ENCODE data around the gene FNDC3B. TPM values are rescaled to one million over a fixed set of nuclear protein-coding genes. Genes with fewer than 3 reads are reported as not detected.

The FNDC3B gene
- total and polyA plus RNA-seq, 9 donors = 22.1 to 198 (median 108) TPM

DNA sequence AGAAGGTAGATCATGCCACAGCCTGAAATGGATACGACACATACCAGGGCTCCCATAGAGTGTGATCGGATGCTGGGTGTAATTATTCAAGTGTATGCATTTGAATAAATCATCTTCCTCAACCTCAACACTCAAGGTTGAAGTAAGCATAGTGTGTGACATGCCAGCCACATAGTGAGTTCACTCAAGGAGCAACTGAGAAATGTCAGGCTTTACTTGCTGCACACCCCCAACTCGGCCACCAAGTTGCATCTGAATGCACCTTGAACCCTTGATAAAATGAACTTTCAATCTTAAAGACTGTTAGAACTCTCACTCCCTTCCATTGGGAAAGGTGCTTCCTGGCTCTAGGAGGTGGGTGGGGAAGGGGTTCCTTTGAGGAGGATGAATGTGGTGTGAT is 287.6 kb downstream of the FNDC3B start:
- Histone ChIP-seq H3K27ac (no peak overlapping the region), H3K9me3 (no peaks in the 10 kb centered on the region), H3K4me3 (no peak overlapping the region), H3K27me3 (no peaks in the 10 kb centered on the region), H3K36me3 (no peaks in the 10 kb centered on the region), H3K4me1 (ENCODE audit: insufficient read depth) (peaks cover 13% of the 10 kb centered on the region)
- intact Hi-C loops (cut with DNase I) = loop anchor here in 2 of 4 donors (5.0 to 10.0 kb wide), 2 partner anchors 120 to 282 kb away; no protein-coding TSS in a partner anchor
- TF ChIP-seq EP300 (IDR thresholded peaks at IDR 0.05) (no peak), POLR2A (IDR thresholded peaks at IDR 0.05) (no peak)
- TF ChIP-seq, protein P1, sequence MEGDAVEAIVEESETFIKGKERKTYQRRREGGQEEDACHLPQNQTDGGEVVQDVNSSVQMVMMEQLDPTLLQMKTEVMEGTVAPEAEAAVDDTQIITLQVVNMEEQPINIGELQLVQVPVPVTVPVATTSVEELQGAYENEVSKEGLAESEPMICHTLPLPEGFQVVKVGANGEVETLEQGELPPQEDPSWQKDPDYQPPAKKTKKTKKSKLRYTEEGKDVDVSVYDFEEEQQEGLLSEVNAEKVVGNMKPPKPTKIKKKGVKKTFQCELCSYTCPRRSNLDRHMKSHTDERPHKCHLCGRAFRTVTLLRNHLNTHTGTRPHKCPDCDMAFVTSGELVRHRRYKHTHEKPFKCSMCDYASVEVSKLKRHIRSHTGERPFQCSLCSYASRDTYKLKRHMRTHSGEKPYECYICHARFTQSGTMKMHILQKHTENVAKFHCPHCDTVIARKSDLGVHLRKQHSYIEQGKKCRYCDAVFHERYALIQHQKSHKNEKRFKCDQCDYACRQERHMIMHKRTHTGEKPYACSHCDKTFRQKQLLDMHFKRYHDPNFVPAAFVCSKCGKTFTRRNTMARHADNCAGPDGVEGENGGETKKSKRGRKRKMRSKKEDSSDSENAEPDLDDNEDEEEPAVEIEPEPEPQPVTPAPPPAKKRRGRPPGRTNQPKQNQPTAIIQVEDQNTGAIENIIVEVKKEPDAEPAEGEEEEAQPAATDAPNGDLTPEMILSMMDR (IDR thresholded peaks at IDR 0.05) = no peak
- DNase-seq = no peak
- 93 to 94% (median 93%) methylated on average over 3 of the region's 3 CpGs for WGBS, 3 donors

DNA sequence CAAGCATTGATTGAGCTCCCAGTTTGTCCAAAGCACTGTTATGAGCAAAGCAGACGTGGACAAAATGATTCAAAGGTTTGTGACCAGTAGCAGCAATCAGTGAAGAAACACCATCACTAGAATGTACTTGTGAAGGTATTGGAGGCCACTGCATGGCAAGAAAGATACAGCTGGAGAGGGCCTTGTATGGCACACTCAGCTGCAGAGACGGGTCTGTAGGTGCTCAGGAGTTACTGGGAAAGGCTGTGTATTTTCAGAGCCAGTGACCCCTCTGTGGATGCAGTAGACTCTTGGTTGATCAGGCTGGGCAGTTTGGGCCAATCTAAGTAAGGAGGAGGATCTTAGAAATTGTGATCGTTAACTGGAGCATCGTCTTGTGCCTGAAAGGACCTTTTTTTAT is 288.9 kb downstream of the FNDC3B start:
- 85 to 90% (median 90%) methylated on average over 4 of the region's 4 CpGs for WGBS, 3 donors
- intact Hi-C loops (cut with DNase I) = loop anchor here in 2 of 4 donors (5.0 to 10.0 kb wide), 2 partner anchors 121 to 283 kb away; no protein-coding TSS in a partner anchor
- no peak for DNase-seq

DNA sequence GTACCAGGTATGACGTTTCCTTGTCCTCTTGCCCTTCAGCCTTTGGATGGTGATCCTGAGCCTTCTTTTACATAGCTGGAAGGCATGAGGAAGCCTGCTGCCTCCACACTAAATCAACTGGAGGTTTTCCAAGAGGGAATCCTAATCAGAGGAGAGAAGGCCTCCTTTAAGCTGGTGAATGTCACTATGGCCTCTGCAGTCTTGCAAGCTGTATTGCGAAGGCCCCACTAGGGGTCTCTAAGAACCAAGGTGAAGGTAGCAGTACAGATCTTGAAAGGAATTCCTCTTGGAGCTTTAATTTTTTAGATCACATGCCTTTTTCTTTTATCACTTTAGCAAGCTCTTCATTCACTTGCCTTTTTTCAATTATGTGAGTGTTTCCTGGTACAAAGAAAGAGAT is 289.7 kb downstream of the FNDC3B start:
- intact Hi-C loops (cut with DNase I) = loop anchor here in 2 of 4 donors (5.0 to 10.0 kb wide), 2 partner anchors 122 to 284 kb away; no protein-coding TSS in a partner anchor
- no peak for DNase-seq
- no peak overlapping the region for H3K27ac ChIP-seq
- H3K27me3 ChIP-seq = no peaks in the 10 kb centered on the region
- H3K36me3 ChIP-seq = no peaks in the 10 kb centered on the region
- H3K4me3 ChIP-seq = no peak overlapping the region
- no peak for TF ChIP-seq EP300 (IDR thresholded peaks at IDR 0.05)
- no peak for TF ChIP-seq POLR2A (IDR thresholded peaks at IDR 0.05)
- TF ChIP-seq, protein P1 (IDR thresholded peaks at IDR 0.05) = no peak
- 88 to 100% (median 98%) methylated on average over 2 of the region's 2 CpGs for WGBS, 3 donors
- peaks cover 8% of the 10 kb centered on the region for H3K4me1 ChIP-seq (ENCODE audit: insufficient read depth)
- H3K9me3 ChIP-seq = no peaks in the 10 kb centered on the region

More for the DNA sequence above, 288.9 kb downstream of the FNDC3B start:
- Histone ChIP-seq H3K27me3 (no peaks in the 10 kb centered on the region), H3K4me1 (ENCODE audit: insufficient read depth) (peaks cover 14% of the 10 kb centered on the region), H3K9me3 (no peaks in the 10 kb centered on the region), H3K27ac (no peak overlapping the region), H3K4me3 (no peak overlapping the region), H3K36me3 (no peaks in the 10 kb centered on the region)
- no peak for TF ChIP-seq EP300 (IDR thresholded peaks at IDR 0.05)
- TF ChIP-seq, protein P1 (IDR thresholded peaks at IDR 0.05) = no peak
- no peak for TF ChIP-seq POLR2A (IDR thresholded peaks at IDR 0.05)

DNA sequence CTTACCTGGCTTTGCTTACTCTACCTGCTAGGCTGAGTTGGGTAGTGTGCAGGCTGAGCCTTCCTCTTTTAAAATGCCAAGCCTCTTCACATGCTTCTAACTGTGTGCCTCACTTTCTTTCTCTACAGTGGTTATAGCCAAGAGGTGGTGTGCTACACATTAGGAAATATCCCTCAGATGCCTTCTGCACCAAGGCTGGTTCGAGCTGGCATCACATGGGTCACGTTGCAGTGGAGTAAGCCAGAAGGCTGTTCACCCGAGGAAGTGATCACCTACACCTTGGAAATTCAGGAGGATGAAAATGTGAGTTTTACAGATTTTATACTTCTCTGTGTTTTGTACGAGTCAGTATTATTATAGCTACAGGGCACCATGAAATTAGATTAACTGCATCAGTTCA is 291.0 kb downstream of the FNDC3B start:
- H3K27me3 ChIP-seq = no peaks in the 10 kb centered on the region
- TF ChIP-seq EP300 (IDR thresholded peaks at IDR 0.05) = no peak
- TF ChIP-seq, protein P1 (IDR thresholded peaks at IDR 0.05) = no peak
- H3K9me3 ChIP-seq = no peaks in the 10 kb centered on the region
- WGBS, 3 donors = 80 to 86% (median 84%) methylated on average over 4 of the region's 4 CpGs
- no peak overlapping the region for H3K4me3 ChIP-seq
- peaks cover 3% of the 10 kb centered on the region for H3K4me1 ChIP-seq (ENCODE audit: insufficient read depth)
- intact Hi-C loops (cut with DNase I) = loop anchor here in 3 of 4 donors (5.0 to 10.0 kb wide), 3 partner anchors 288 to 686 kb away; no protein-coding TSS in a partner anchor
- H3K36me3 ChIP-seq = no peaks in the 10 kb centered on the region
- H3K27ac ChIP-seq = no peak overlapping the region
- no peak for DNase-seq
